ENCODE data around the gene FRMD3. TPM values are rescaled to one million over a fixed set of nuclear protein-coding genes. Genes with fewer than 3 reads are reported as not detected.
A peak's percentile ranks its signal among the peaks of the same experiment; 100 is the strongest.

The FRMD3 gene
- total RNA-seq, 1 experiment from 2014 or later, result not detected

DNA sequence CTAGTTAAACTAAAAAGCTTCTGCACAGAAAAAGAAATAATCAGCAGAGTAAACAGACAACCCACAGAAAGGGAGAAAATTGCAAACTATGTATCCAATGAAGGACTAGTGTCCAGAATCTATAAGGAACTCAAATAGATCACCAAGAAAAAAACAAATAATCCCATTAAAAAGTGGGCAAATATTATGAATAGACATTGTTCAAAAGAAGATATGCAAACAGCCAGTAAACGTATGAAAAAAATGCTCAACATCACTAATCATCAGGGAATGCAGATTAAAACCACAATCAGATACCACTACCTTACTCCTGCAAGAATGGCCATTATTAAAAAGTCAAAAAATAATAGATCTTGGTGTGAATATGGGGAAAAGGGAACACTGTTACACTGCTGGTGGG is 119.9 kb downstream of the FRMD3 start:
- DNase-seq (ENCODE audit: low spot score), result no peak
- in situ Hi-C loops (cut with HindIII; ENCODE audit: low sequenced_read_pairs), result no loop called here

DNA sequence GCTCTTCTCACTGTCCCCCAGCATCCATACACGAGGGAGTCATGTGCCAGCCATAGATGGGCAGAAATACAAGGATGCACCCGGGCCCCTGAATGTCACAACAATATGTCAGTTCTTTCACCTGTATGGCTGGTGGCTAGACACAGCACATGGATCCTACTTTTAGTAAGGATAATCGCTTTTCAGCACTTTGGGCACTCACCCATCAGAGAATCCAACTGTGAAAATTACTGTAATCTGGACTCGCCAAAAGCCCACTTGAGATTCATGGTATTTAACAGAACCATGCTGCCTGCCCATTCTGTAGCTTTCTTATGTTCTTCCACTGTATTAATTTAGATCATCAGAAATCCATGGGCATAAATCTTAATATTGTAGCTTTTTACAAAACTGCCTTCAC is 124.8 kb downstream of the FRMD3 start:
- in situ Hi-C loops (cut with HindIII; ENCODE audit: low sequenced_read_pairs), result no loop called here
- DNase-seq (ENCODE audit: low spot score), result no peak

DNA sequence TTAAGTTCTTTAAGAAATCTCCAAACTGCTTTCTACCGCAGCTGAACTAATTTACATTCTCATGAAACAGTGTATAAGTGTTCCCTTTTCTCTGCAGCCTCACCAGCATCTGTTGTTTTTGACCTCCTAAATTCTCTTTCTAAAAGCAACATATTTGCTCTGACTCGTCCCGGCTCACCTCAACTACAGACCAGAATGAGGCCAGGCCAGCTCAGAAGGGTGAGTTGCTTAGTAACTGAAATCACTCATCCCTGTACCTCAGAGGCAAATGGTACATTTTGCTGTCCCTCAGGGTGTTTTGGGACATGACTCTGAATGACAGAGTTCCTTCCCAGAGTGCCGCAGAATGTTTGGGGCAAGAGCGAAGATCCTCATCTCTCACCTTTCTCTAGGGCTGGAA is 127.5 kb downstream of the FRMD3 start:
- in situ Hi-C loops (cut with HindIII; ENCODE audit: low sequenced_read_pairs), result no loop called here

DNA sequence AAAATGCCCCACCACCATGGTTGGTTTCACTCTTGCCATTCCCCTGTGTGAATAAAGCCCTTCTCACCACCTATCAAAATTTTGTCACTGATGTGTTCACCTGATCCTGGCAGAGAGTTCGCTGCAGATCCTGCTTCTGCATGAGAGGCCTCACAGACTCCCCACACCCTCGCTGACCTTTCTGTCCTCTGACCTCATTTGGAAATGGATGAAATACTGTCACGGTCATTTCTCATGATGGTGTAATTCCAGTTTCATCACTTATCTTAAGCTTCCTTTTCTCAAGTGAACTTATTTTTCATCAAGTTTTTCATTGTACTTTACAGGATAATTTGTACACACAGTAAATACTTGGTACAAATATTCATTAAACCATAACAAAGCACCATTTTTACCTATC is 131.3 kb downstream of the FRMD3 start:
- in situ Hi-C loops (cut with HindIII; ENCODE audit: low sequenced_read_pairs), result no loop called here
- DNase-seq (ENCODE audit: low spot score), result no peak

More for the DNA sequence above, 127.5 kb downstream of the FRMD3 start:
- no peak for DNase-seq (ENCODE audit: low spot score)

DNA sequence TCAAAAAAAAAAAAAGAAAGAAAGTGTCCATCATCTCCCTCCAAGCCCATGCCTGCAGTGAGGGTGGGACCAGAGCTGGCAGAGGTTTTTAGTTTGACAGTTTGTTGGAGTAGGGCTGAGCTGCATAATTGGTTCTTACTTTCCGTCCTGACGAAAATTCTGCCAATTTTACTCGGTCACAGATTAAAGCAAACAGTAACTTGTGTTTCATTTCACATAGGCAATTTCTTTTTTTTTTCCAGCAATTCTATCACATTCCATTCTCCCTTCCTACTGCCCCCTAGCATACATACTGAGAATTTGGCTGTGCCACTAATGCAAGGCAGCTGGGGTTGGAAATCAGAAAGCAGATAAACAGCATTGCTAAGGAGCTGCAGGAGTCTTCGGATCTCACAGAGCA is 132.4 kb downstream of the FRMD3 start:
- DNase-seq (ENCODE audit: low spot score), result no peak
- in situ Hi-C loops (cut with HindIII; ENCODE audit: low sequenced_read_pairs), result no loop called here

DNA sequence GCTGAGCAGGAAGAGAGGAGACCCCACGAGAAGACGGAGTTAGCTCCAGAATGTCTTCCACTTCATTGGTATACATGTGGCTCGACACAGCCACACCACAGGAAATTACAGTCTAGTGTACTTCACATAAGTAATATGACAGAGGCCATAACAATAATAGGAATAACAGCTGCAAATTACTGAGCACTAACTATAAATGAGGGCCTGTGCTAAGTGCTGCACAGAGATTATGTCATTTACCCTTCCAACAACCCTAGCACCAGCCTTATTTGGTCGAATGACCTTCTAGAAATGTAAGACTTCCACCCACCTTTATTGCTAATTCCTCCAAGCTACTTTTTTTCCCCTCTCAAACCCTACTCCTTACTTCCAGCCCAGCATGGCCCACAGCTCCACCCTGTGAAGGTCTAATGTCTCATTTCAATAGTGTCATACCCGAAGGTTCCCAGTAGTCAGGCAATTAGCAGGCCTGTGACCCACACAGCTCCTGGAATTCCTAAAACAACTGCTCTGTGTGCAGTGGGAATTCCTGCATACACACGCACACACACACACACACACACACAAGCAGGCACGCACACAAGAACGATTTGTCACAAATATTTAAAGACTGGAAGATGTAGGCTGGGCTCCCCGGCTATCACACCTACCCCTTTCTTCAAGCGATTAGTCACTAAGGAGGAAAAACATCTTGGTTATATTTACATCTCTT is 134.5 kb downstream of the FRMD3 start:
- no peak for DNase-seq (ENCODE audit: low spot score)
- in situ Hi-C loops (cut with HindIII; ENCODE audit: low sequenced_read_pairs), result no loop called here

DNA sequence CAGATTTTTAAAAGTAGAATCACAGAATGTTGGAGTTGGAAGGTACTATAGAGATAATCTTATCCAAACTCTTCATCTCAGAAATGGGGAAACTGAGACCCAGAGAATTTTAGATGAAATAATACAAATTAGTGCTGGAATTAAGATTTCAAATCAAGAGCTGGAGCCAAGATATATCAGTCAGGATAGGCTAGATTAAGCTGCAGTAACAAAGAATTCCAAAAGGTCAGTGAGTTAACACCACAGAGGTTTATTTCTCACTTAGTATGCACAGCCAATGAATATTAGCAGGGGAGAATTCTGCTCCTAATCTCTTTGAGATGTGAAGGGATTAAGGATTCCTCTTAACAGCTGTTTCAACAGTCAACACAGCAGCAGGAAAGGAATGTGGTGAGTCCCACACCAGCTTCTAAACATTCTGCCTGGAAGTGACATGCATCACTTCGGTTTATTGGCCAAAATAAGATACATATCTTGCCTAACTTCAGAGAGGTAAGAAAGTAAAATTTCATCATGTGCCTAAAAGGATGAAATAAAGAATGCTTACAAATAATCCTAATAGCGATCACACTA is 136.8 kb downstream of the FRMD3 start:
- in situ Hi-C loops (cut with HindIII; ENCODE audit: low sequenced_read_pairs), result no loop called here
- DNase-seq (ENCODE audit: low spot score), result no peak

DNA sequence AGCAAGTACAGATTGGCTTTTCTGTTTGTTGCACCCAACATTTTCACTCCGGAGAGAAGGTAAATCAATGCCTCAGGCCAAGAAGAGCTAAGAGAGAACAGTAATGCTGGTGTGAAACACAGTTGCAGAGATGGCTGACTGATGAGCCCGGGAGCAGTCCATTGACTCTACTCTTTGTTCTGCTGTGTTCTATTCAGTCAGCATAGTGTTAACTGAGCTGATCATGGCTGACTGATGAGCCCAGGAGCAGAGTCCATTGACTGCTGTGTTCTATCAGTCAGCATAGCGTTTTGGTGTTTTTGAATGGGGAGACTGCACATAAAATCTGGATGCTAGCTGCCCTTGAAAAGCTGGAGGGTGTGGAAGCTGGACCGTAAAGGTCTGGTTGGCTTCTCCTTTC is 141.4 kb downstream of the FRMD3 start:
- DNase-seq (ENCODE audit: low spot score), result no peak
- in situ Hi-C loops (cut with HindIII; ENCODE audit: low sequenced_read_pairs), result no loop called here

DNA sequence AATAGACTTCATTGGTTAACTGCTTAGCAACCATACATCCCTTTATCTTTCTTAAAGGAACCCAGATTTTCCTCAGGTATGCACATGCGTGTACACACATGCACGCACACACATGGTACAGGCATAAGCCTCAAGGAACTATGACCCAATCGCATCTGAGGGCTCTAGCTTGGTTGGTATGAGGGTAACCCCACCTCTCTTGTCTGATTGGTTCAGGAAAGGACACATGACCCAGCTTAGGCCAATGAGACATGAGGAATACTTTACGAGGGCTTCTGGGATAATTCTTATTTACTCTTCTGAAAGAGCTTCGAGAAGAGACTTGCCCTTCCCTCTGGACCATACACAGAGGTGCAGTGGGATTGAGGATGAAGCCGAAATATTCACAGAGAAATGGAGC is 141.9 kb downstream of the FRMD3 start:
- DNase-seq (ENCODE audit: low spot score), result no peak
- in situ Hi-C loops (cut with HindIII; ENCODE audit: low sequenced_read_pairs), result no loop called here

DNA sequence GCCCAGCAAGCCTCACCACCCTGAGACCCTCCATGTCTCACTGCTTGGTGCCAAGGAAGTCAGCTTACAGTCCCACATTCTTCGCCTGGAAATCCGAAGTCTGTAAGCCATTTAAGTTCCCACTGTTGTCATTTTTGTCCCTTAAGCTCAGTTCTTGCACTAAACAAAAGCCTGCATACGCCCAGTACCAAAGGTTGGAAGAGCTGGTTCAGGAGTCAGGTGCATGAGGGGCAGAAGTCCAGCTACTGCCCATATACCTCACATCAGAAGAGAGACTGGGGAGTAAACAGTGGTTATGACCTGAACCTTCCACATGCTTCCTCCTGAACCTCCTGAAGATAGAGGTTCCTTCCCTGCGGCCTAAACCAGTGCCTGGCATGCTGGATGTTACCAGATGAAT is 146.0 kb downstream of the FRMD3 start:
- in situ Hi-C loops (cut with HindIII; ENCODE audit: low sequenced_read_pairs), result no loop called here
- no peak for DNase-seq (ENCODE audit: low spot score)

DNA sequence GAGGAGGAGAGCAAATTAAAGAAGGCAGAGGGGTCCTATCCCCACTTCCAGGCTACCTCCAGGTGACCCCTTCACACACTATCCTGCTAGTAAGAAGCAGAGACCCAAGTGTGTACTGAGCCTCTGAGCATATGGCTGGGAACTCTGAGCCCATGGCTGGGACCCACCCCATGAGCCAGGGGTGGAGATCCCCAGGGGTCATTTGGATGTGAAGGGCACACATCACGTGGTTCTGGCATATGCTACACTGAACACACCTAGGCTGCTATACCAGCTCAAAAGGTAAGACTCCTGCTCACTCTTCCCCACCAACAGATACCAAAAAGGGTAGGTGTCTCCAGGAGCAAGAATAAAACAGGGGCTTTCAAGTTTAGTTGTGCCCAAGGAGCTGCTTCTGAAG is 149.9 kb downstream of the FRMD3 start:
- in situ Hi-C loops (cut with HindIII; ENCODE audit: low sequenced_read_pairs), result no loop called here
- no peak for DNase-seq (ENCODE audit: low spot score)

DNA sequence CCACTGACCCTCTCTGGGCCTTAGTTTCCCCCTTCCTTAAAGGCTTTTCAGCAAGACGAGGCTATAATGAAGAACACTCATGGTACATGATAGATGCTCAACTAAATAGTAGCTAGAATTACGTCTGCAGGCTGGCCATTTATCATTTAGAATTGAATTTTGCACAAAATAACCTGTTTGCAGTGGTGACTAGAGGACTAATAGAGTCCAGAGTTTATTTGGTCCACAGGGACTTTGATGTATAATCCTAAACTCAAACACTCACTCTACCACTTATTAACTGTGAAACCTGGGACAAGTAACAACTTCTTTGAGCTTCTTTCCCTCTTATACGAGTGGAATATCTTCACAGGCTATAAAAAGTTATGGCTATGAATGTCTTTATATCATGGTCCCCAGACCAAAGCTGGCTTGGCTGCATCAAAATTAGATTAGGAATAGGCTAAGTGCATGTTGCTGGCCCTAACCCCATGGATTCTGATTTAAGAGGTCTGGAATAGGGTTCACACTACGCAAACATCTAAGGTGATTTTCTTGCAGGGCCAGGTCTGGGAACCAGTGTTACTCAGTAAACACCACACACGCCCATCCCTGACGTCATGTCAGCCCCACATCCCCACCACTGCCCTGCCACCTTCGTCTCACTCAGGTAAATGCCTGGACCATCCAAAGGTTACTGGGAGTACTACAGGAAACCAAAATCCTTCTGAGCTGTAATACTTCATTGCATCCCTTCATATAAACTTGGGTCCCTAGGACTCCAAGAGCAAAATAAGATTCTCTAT is 150.6 kb downstream of the FRMD3 start:
- no peak for DNase-seq (ENCODE audit: low spot score)
- in situ Hi-C loops (cut with HindIII; ENCODE audit: low sequenced_read_pairs), result no loop called here

DNA sequence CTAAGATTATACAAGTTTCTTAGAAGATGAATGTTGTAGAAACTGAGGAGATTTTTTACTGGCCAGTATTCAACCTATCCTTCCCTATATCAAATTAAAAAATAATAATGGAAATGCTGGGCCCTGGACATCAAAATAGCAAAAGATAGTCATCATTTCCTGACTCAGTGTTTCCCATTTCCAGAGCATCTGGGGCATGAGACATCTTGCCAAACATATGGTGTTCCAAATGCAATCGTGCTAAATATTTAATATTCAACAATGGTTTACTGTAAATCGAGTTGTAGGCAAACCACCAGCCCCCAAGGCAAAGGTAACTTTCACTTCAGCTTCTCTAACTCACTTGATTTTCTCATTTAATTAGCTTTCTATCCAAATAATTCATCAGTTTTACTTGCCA is 152.9 kb downstream of the FRMD3 start:
- in situ Hi-C loops (cut with HindIII; ENCODE audit: low sequenced_read_pairs), result no loop called here
- DNase-seq (ENCODE audit: low spot score), result peak; percentile 19

DNA sequence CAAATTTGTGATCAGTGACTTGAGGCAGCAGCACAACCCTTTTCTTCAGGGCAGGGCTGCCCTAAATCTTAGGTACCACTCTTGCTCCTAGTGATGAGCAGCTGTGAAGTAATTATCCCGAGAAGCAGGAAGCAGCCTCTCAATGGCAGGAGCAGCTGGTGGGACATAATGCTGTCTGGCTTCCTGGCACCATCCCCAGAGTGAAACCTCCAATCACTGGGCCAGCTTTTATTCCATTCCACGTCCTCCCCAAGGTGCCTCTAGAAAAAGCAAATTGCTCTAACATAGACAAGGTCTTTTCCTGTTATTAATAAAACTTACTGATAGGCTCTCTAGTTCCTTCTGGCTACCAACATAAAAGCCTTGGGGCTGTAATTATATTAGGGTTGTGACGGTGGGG is 154.0 kb downstream of the FRMD3 start:
- DNase-seq (ENCODE audit: low spot score), result peak; percentile 89
- in situ Hi-C loops (cut with HindIII; ENCODE audit: low sequenced_read_pairs), result no loop called here

DNA sequence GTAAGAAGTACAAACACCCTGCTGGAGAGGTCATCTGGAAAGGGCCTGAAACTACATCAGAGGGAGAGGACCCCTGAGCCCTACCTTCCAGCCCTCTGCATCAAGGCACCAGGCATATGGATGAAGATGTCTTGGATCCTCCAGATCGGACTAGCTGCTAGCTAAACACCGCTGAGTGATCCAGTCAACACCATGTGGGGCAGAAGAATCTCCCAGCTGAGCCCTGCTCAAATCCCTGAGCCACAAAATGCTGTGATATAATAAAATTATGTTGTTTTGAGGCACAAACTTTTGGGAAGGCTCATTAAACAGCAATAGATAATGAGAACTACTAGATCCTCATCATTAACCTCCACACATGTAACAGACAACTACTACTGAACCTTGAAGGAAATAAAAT is 155.2 kb downstream of the FRMD3 start:
- DNase-seq (ENCODE audit: low spot score), result no peak
- in situ Hi-C loops (cut with HindIII; ENCODE audit: low sequenced_read_pairs), result no loop called here

DNA sequence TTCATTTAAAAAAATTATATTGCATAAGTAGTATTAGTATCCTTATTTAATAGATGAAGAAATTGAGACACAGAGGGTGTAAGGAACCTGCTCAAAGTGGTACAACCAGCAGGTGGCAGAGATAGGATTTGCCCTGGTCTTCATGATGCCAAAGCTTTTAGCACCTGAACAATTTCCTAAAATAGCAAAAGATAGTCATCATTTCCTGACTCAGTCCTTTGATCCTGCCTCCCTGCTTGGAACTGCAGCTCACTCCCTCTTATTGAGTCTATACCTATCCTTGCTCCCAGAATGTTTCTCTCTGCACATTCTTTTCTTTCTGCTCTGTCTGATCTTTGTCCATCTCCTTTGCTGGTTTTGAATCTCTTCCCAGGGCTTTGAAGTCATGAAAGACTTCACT is 155.8 kb downstream of the FRMD3 start:
- no peak for DNase-seq (ENCODE audit: low spot score)
- in situ Hi-C loops (cut with HindIII; ENCODE audit: low sequenced_read_pairs), result no loop called here

DNA sequence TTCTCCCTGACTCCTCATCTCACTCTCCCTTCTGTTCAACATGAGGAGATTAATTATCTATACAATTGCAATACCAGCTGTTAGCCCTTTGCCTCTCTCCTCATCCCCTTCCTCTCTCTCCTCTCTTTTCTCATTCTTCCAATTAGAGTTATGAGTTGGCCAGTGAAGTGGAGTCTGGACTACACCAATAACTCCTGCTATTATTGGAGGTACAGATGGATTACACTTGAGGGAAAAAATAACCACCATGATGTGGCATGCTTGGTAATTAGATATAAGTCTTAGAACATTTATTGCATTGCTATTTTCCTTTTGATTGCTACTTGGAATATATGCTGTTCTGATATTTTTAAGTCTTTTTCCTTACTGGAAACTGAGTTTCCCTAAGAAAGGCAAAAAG is 159.2 kb downstream of the FRMD3 start:
- DNase-seq (ENCODE audit: low spot score), result no peak
- in situ Hi-C loops (cut with HindIII; ENCODE audit: low sequenced_read_pairs), result no loop called here

DNA sequence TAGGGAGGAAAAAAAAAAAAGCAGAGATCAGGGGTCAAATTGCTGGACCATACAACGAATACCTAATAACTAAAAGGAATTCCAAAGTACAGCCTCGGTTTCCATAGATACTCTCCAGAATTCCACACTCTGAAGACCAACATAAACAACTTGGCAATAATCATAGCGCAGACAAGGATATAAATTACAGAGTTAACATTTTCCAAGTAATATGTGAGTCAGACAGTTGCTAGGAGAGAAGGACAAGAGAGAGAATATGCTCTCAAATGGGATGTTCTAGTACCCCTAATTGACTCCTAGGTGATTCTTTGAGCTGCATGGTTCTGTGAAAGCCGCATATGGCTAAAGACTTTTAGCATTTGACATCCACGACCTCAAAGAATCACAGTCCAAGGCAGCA is 165.2 kb downstream of the FRMD3 start:
- DNase-seq (ENCODE audit: low spot score), result no peak
- in situ Hi-C loops (cut with HindIII; ENCODE audit: low sequenced_read_pairs), result no loop called here

DNA sequence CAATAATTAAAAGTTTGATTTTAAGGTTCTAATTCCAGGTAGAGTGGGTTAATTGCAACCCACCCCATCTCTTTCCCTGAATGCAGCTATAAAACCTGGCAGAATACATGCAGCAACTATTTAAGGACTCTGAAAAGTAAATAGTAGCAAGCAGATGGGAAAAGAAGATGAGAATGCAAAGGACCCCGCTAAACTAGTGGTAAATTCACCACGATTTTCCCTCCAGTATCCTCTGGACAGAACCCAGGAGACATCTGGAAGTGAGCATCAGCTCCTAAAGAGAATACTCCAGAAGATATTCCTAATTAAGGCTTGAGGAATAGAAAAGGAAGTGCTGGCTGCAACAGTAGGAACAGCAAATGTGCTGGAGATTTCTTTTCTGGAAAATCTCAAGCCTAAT is 170.9 kb downstream of the FRMD3 start:
- in situ Hi-C loops (cut with HindIII; ENCODE audit: low sequenced_read_pairs), result no loop called here

DNA sequence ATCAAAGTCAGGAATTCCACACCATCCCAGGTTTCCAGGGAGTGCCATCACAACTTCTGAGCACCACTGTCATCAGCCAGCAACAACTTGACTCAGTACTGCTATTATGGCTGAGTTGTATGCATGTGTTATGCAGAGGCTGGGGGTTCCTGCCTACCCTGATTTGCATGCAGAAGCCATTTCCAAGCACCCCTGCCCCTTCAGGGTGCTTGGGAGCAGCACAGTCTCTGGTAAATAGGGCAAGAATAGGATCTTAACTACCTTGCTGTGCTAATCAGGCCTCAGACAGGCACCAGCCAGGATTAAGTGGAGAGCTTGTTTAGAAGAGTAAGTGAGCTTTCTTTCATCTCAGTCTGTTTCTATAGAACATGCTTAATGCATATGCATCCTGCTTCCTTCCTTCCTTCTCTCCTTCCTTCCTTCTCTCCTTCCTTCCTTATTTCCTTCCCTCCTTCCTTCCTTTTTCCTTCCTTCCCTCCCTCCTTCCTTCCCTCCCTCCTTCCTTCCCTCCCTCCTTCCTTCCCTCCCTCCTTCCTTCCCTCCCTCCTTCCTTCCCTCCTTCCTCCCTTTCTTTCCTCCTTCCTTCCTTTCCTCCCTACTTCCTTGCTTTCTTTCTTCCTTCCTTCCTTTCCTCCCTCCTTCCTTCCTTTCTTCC is 175.7 kb downstream of the FRMD3 start:
- no peak for DNase-seq (ENCODE audit: low spot score)
- in situ Hi-C loops (cut with HindIII; ENCODE audit: low sequenced_read_pairs), result no loop called here

More for the DNA sequence above, 170.9 kb downstream of the FRMD3 start:
- no peak for DNase-seq (ENCODE audit: low spot score)
